Cortex of kidney (tissue), 1 donor: ENCODE results near the gene HSFY1.
"Not testable (repeated sequence)": the region's sequence is repeated elsewhere in the genome, so short reads cannot be mapped to it uniquely, and the experiment has no call there.

ENCODE experiments used
- DNase-seq: peaks from one replicate; lab custom pipeline; 2025; lab: John Stamatoyannopoulos, UW

HSFY1 gene, protein sequence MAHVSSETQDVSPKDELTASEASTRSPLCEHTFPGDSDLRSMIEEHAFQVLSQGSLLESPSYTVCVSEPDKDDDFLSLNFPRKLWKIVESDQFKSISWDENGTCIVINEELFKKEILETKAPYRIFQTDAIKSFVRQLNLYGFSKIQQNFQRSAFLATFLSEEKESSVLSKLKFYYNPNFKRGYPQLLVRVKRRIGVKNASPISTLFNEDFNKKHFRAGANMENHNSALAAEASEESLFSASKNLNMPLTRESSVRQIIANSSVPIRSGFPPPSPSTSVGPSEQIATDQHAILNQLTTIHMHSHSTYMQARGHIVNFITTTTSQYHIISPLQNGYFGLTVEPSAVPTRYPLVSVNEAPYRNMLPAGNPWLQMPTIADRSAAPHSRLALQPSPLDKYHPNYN

DNA sequence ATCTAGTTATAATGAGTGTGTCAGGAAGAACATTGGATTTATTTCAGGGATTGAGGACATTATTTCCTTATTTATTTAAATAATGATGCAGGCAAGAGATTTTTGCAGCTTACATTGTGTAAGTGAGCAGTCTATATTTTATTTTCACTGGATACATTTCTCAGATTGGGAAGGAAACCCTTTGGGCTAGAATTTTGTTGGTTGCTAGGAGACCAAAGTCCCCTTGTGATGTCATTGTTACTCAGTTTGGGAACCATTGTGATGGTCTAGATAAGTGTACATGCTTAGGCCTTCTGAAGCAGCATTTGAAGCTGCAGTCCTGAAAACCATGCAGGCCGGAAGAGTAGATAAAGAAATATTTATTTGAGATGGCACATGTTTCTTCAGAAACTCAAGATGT is at the start of gene HSFY1:
Gene HSFY1, plus strand, starts transcription at position 301 of the 400 bp plus-strand sequence. Its CDS starts 68 bp downstream, at position 369.
- DNase-seq, result not testable (repeated sequence)

DNA sequence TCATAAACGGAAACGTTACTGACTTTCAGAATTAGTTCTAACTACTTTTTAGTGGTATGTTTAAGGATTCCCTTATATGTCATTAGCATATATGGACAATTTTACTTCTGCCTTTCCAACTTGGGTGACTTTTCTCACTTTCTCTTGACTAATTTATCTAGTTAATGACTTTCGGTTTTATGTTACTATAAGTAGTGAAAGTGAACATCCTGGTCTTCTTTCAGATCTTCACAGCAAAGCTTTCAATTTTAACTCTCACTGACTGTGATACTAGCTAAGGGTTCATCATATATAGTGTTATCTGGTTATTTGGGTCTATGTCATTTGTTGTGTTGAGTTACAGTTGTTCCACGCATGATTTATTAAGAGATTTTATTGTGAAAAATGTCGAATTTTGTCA is 42.3 kb upstream of the HSFY1 start:
- DNase-seq, result not testable (repeated sequence)

DNA sequence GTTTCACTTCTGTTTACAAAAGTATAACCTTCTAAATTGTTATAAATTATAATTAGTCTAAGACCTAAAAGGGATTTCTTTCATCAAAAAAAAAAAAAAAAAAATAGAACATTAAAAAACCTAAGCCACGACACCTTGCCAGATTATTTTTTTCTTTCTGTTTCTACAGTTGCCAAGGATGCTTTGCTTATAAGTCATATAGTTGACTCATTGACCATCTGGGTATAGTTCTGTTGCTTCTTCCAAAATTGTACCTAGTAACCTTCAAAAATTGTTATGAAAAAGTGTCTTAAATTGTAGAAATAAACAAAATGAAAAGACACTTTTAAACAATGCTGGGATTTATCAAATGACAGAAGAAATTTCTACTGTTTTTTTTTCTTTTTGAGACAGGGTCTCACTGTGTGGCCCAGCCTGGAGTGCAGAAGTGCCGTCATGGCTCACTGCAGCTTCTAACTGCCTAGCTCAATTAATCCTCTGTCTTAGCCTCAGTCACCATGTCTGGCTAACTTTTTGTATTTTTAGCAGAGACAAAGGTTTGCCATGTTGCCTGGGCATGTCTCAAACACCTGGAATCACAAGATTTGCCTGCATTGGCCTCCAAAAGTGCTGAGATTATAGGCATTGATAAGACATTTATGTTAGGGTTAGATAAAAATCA is 15.4 kb upstream of the HSFY1 start:
- DNase-seq, result not testable (repeated sequence)

DNA sequence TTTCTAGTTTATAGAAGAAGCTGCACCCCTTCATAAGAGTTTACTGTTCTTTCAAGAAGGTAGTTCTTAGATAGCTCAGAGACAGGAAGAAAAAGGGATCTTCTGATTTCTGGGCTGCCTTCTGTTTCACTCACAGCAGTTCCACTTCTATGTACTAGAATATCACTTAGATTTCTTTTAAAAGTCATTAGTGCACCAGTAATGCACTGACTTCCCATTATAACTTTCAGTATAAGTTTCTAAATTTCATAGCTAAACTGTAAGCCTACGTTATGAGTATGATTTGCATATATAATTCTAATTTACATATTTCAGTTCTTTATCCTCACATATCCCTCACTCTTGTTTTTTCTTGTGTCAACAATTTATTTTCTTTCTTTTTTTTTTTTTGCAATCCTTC is 7.6 kb upstream of the HSFY1 start:
- DNase-seq, result not testable (repeated sequence)

DNA sequence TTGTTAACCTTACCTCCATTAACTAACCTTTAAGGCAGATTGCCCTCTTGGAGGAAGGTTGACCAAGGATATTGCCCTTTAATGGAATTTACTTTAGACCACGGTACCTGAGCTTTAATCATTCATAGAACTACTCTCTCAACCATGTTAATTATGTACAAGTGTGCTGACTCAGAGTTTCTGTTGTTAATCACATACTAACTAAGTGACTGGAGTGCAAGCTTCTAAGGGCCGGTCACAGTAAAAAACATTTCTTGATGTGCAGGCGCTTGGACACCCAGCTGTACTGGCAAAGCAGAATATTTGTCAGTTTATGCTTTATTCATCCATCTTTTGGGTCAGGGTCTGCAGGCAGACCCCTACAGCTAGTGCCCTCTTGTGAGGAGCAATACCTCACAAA is 6.6 kb downstream of the HSFY1 start:
- DNase-seq, result not testable (repeated sequence)

DNA sequence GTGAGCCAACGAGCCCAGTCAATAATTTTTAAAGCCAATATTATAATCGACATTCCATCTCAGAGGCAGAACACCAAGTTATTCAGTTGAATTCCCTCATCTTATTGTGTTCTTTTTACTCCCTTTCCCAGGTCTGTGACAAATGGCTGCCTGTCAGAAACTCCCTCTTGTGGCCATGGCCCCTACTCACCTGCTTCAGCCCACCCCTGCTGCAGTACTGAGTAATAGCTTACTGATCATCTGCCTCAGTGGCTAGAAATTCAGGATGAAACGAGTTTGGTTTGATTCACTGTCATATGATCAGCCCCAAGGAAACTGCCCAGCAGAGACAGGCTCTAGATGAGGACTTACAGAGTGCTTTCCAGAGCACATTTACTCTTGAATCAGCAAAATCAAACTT is 19.4 kb downstream of the HSFY1 start:
- DNase-seq, result not testable (repeated sequence)
